MM.1S (cell line): ENCODE measurements around the gene PIEZO1.
"Not testable (repeated sequence)": the region's sequence is repeated elsewhere in the genome, so short reads cannot be mapped to it uniquely, and the experiment has no call there.

Experiments
- DNase-seq: peaks from one replicate; pipeline ENCODE4 v3.0.0-alpha.2; 2015
- H2AFZ ChIP-seq: fragments of 300-600 bp; sonication (generic); 2 replicates; pipeline ENCODE4 v1.6.0; 2016; ENCODE audit warnings: antibody characterized with exemption, low read length
- H3F3A ChIP-seq: fragments of 300-600 bp; sonication (generic); 2 replicates; pipeline ENCODE4 v1.6.1; 2016; ENCODE audit warnings: mild to moderate bottlenecking, antibody characterized with exemption, low read length, moderate library complexity, mixed read lengths; ENCODE audit not compliant: insufficient read depth
- H3K27ac ChIP-seq: fragments of 300-600 bp; sonication (generic); 2 replicates; pipeline ENCODE4 v1.5.1; 2016; ENCODE audit warnings: mild to moderate bottlenecking, low read length
- H3K27me3 ChIP-seq: fragments of 300-600 bp; sonication (generic); replicated peaks from 2 replicates; pipeline ENCODE4 v1.6.0; 2016; ENCODE audit warnings: low read length; ENCODE audit not compliant: insufficient read depth
- H3K36me3 ChIP-seq: fragments of 300-600 bp; sonication (generic); replicated peaks from 2 replicates; pipeline ENCODE4 v1.6.1; 2016; ENCODE audit warnings: mild to moderate bottlenecking, low read length, mixed read lengths; ENCODE audit not compliant: insufficient read depth
- H3K4me1 ChIP-seq: fragments of 300-600 bp; sonication (generic); 2 replicates; pipeline ENCODE4 v1.6.1; 2016; ENCODE audit warnings: low read length, mixed read lengths
- H3K4me2 ChIP-seq: fragments of 300-600 bp; sonication (generic); 2 replicates; pipeline ENCODE4 v1.6.0; 2016; ENCODE audit warnings: low read depth, low read length
- H3K4me3 ChIP-seq: fragments of 300-600 bp; sonication (generic); 2 replicates; pipeline ENCODE4 v1.5.1; 2016; ENCODE audit warnings: low read length, mixed read lengths
- H3K79me2 ChIP-seq: fragments of 300-600 bp; sonication (generic); 2 replicates; pipeline ENCODE4 v1.6.1; 2016; ENCODE audit warnings: mixed run types, low read length, mixed read lengths
- H3K9ac ChIP-seq: fragments of 300-600 bp; sonication (generic); 2 replicates; pipeline ENCODE4 v1.6.1; 2016; ENCODE audit warnings: low read length, mixed read lengths
- H3K9me2 ChIP-seq: fragments of 300-600 bp; sonication (generic); replicated peaks from 2 replicates; pipeline ENCODE4 v1.6.1; 2016; ENCODE audit warnings: mild to moderate bottlenecking, low read length, mixed read lengths; ENCODE audit not compliant: insufficient read depth
- H3K9me3 ChIP-seq: fragments of 300-600 bp; sonication (generic); replicated peaks from 2 replicates; pipeline ENCODE4 v1.6.1; 2016; ENCODE audit warnings: mild to moderate bottlenecking, low read length, mixed read lengths; ENCODE audit not compliant: insufficient read depth
- H4K20me1 ChIP-seq: fragments of 300-600 bp; sonication (generic); 2 replicates; pipeline ENCODE4 v1.6.1; 2016; ENCODE audit warnings: mild to moderate bottlenecking, low read length, moderate library complexity, mixed read lengths; ENCODE audit not compliant: insufficient read depth
- CTCF ChIP-seq: fragments of 300-600 bp; sonication (generic); IDR thresholded peaks from 2 replicates; pipeline ENCODE4 v1.5.1; 2016; ENCODE audit warnings: antibody characterized with exemption, low read length, mixed read lengths
- EZH2 ChIP-seq: fragments of 300-600 bp; sonication (generic); optimal IDR thresholded peaks from 2 replicates; pipeline ENCODE3; 2017; ENCODE audit warnings: low read depth, mild to moderate bottlenecking, antibody characterized with exemption, low read length, mixed read lengths
- EZH2phosphoT487 ChIP-seq: fragments of 300-600 bp; sonication (generic); IDR thresholded peaks from 2 replicates; pipeline ENCODE4 v1.6.1; 2018; ENCODE audit warnings: antibody characterized with exemption, low read length

Gene PIEZO1

GRCh38 chr16:88825146-88825545 is 40.1 kb upstream of the PIEZO1 start:
- H3K36me3 ChIP-seq, result no peaks in the 10 kb centered on the region
- no peaks in the 10 kb centered on the region for H3F3A ChIP-seq
- no peak overlapping the region for H2AFZ ChIP-seq
- no peak overlapping the region for H3K4me2 ChIP-seq
- H3K27ac ChIP-seq, result no peak overlapping the region
- H3K79me2 ChIP-seq, result no peaks in the 10 kb centered on the region
- TF ChIP-seq EZH2 (no peak), CTCF (no peak), EZH2phosphoT487 (no peak)
- no peaks in the 10 kb centered on the region for H3K9me3 ChIP-seq
- H3K4me1 ChIP-seq, result no peaks in the 10 kb centered on the region
- no peaks in the 10 kb centered on the region for H3K27me3 ChIP-seq
- no peak overlapping the region for H3K9ac ChIP-seq
- no peaks in the 10 kb centered on the region for H4K20me1 ChIP-seq
- H3K4me3 ChIP-seq, result no peak overlapping the region
- no peaks in the 10 kb centered on the region for H3K9me2 ChIP-seq
- no peak for DNase-seq

- H3K27me3 ChIP-seq, result no peaks in the 10 kb centered on the region
- TF ChIP-seq EZH2, result no peak
These were observed 39.4 kb upstream of the PIEZO1 start for GRCh38 chr16:88824256-88825077.

GRCh38 chr16:88823646-88824045 is 38.6 kb upstream of the PIEZO1 start:
- H3K79me2 ChIP-seq, H3F3A ChIP-seq, H3K4me3 ChIP-seq, H3K4me2 ChIP-seq, H4K20me1 ChIP-seq, H3K9me3 ChIP-seq, H3K9ac ChIP-seq, H3K36me3 ChIP-seq, H3K9me2 ChIP-seq, DNase-seq, H3K4me1 ChIP-seq, H3K27me3 ChIP-seq, H3K27ac ChIP-seq, H2AFZ ChIP-seq: not testable (repeated sequence)

More at GRCh38 chr16:88824256-88825077, 39.4 kb upstream of the PIEZO1 start:
- Histone ChIP-seq H4K20me1 (no peaks in the 10 kb centered on the region), H3F3A (no peaks in the 10 kb centered on the region), H3K9me2 (no peaks in the 10 kb centered on the region), H3K79me2 (no peaks in the 10 kb centered on the region), H3K9ac (no peak overlapping the region), H3K9me3 (no peaks in the 10 kb centered on the region), H3K4me3 (no peak overlapping the region), H3K4me2 (no peak overlapping the region), H3K27ac (no peak overlapping the region), H3K36me3 (no peaks in the 10 kb centered on the region), H3K4me1 (no peaks in the 10 kb centered on the region), H2AFZ (no peak overlapping the region)
- DNase-seq, result no peak

GRCh38 chr16:88822281-88823040 is 37.4 kb upstream of the PIEZO1 start:
- Histone ChIP-seq H3F3A (no peaks in the 10 kb centered on the region), H3K4me1 (no peaks in the 10 kb centered on the region), H3K27me3 (no peaks in the 10 kb centered on the region), H3K27ac (no peak overlapping the region), H3K79me2 (no peaks in the 10 kb centered on the region), H2AFZ (no peak overlapping the region), H3K4me3 (no peak overlapping the region), H3K9me3 (no peaks in the 10 kb centered on the region), H3K9ac (no peak overlapping the region), H3K9me2 (no peaks in the 10 kb centered on the region), H3K4me2 (no peak overlapping the region), H4K20me1 (no peaks in the 10 kb centered on the region), H3K36me3 (no peaks in the 10 kb centered on the region)
- DNase-seq, result no peak
- no peak for TF ChIP-seq EZH2
- no peak for TF ChIP-seq CTCF
- no peak for TF ChIP-seq EZH2phosphoT487
